Spinal cord (tissue), 10 donors: ENCODE data around the gene GPRIN3. TPM values are rescaled to one million over a fixed set of nuclear protein-coding genes. Genes with fewer than 3 reads are reported as not detected.
"Not testable (repeated sequence)": the region's sequence is repeated elsewhere in the genome, so short reads cannot be mapped to it uniquely, and the experiment has no call there.

Source experiments
- DNase-seq, 6 donors: peaks; one replicate each; pipeline versions ENCODE4 v3.0.0 to v3.0.0-alpha.2; 2013 to 2015; ENCODE audit warnings: low spot score in 6 of 6, low read depth in 4 of 6
- H3K27ac ChIP-seq: one replicate; pipeline ENCODE4 v1.5.1; 2013; ENCODE audit warnings: low read depth, low read length, control low read depth
- H3K27me3 ChIP-seq: one replicate; pipeline ENCODE4 v1.6.1; 2013; ENCODE audit warnings: low read length; ENCODE audit not compliant: control insufficient read depth, insufficient read depth
- H3K36me3 ChIP-seq: one replicate; pipeline ENCODE4 v1.6.1; 2013; ENCODE audit warnings: low read length; ENCODE audit not compliant: control insufficient read depth, insufficient read depth
- H3K4me1 ChIP-seq: one replicate; pipeline ENCODE4 v1.6.1; 2013; ENCODE audit warnings: low read length; ENCODE audit not compliant: control insufficient read depth, insufficient read depth
- H3K4me3 ChIP-seq: one replicate; pipeline ENCODE4 v1.5.1; 2013; ENCODE audit warnings: low read depth, low read length, control low read depth
- H3K9me3 ChIP-seq: one replicate; pipeline ENCODE4 v1.6.1; 2013; ENCODE audit warnings: low read length; ENCODE audit not compliant: control insufficient read depth, insufficient read depth
- WGBS: methylation state at CpG from one replicate; pipeline ENCODE4 v1.1.5; 2013; ENCODE audit warnings: missing lambda C conversion rate; ENCODE audit not compliant: insufficient coverage; 5-methylcytosine and 5-hydroxymethylcytosine counted together
- polyA plus RNA-seq, 2 donors: library from polyadenylated mRNA; unstranded; fragments of 120-200 nt; gene quantifications; one replicate each; pipeline ENCODE4 v1.2.1, GENCODE V29; 2013; ENCODE audit not compliant: insufficient read length in 2 of 2
- total RNA-seq, 2 donors: library from RNA; depleted of rRNA in 1 of 2; stranded (reverse); fragments of 120-200 nt in 1 of 2; fragments of >200 nt in 1 of 2; gene quantifications; one replicate each; pipeline versions ENCODE4 v1.2.3 to v1.2.4, GENCODE V29; 2013 to 2014
- donor health status: healthy.

GPRIN3 gene
- total and polyA plus RNA-seq, 4 donors = 6.3 to 29.5 (median 12.8) TPM

DNA sequence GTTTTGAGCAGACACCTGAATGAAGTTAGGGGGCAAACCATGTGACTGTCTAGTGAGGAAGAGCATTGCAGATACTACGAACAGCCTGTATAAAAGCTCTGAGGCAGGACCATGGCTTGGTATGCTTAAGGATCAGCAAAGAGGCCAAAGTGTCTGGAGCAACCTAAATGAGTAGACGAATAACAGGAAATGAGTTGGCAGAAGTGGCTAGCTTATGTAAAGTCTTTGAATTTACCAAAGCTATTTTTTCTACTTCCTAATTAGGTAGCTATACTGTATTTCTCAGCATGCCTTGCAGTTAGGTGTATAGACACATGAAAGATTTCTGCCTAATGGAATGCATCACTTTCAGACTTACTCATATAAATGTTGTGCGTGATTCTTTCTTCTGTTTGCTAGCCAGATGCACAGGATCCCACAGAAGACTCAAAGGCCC lies 9.3 kb upstream of the GPRIN3 start:
- Histone ChIP-seq H3K27ac (no peak overlapping the region), H3K4me1 (no peaks in the 10 kb centered on the region), H3K4me3 (no peak overlapping the region), H3K9me3 (no peaks in the 10 kb centered on the region), H3K36me3 (no peaks in the 10 kb centered on the region), H3K27me3 (no peaks in the 10 kb centered on the region)
- 75% methylated on average over 1 of the region's 3 CpGs for WGBS
- no peak for DNase-seq

DNA sequence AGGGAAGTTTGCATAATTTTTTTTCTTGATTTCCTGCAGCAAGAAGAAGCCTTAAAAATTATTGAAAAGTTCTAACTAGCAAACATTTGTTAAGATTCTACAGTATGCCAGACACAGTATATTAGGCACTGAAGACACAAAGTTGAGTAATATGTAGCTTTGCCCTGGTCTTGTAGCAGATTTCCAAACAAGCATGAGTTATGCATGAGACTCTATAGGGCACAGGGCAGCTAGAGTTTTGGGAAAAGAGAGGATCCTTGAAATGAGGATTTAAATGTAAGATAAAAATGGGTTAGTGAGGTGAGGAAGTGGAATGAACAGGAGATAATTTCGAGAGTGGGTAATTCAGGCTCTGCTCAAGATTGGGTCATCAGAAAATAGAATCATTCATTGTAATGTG lies 8.6 kb upstream of the GPRIN3 start:
- no peaks in the 10 kb centered on the region for H3K27me3 ChIP-seq
- H3K4me3 ChIP-seq = no peak overlapping the region
- no peak overlapping the region for H3K27ac ChIP-seq
- WGBS = no CpG with 5 or more reads among the region's 1 CpG
- no peaks in the 10 kb centered on the region for H3K36me3 ChIP-seq
- no peak for DNase-seq
- H3K4me1 ChIP-seq = no peaks in the 10 kb centered on the region
- no peaks in the 10 kb centered on the region for H3K9me3 ChIP-seq

DNA sequence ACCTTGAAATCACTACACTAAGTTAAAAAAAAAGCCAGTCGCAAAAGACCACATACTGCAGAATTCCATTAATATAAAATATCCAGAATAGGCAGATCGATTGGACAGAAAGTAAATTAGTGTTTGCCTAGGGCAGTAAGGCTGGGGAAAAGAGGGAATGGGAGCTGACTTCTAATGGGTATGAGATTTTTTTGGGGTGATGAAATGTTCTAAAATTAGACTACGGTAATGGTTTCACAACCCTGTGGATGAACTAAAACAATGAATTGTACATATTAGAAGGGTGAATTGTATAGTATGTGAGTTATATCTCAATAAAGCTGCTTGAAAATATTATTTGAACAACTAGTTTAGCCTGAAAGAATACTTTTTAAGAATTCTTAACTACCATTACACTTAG lies 6.7 kb upstream of the GPRIN3 start:
- no peaks in the 10 kb centered on the region for H3K9me3 ChIP-seq
- no peaks in the 10 kb centered on the region for H3K36me3 ChIP-seq
- no peak for DNase-seq
- H3K4me1 ChIP-seq = no peaks in the 10 kb centered on the region
- WGBS = no CpG with 5 or more reads among the region's 3 CpGs
- H3K27me3 ChIP-seq = no peaks in the 10 kb centered on the region
- no peak overlapping the region for H3K27ac ChIP-seq
- no peak overlapping the region for H3K4me3 ChIP-seq

DNA sequence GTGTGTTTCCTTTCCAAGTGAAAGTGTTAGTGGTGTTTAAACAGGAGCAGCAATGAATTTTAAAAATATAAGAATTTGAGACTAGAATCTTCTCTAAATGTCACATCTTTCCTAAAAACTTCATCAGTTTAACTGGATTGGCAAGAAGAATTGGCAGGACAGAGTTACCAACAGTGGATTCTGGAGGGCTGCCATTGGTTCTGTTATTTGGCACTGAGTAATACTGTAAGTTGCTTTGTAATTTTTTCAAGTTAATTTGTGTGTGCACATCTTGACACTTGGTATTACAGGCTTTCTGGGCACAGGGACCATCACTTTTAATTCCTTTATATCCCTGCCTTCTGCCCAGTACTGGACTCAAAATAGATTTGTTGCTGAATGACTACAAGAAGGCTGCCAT lies 4.5 kb upstream of the GPRIN3 start:
- H3K4me3 ChIP-seq = no peak overlapping the region
- H3K27me3 ChIP-seq = no peaks in the 10 kb centered on the region
- H3K27ac ChIP-seq = no peak overlapping the region
- no peaks in the 10 kb centered on the region for H3K36me3 ChIP-seq
- peak in 1 of 6 donors; percentile 87 for DNase-seq
- no peaks in the 10 kb centered on the region for H3K4me1 ChIP-seq
- no peaks in the 10 kb centered on the region for H3K9me3 ChIP-seq

DNA sequence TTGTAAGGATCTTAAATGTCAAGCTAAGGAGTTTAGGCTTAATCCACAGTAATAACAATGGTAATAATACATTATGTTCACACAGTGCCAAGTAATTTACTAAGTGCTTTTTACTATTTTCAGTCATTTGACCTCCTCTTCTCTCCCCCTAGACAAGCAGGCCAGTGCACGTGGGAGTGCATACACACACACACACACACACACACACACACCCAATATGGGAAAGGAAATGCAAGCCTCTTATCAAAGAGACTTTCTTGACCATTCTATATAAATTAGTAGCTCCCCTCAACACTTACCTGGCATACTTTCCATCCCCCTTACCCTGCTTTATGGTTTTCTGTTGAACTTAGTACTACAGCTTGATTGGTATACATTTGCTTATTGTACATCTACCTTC lies 3.8 kb upstream of the GPRIN3 start:
- no peak overlapping the region for H3K4me3 ChIP-seq
- no peak overlapping the region for H3K27ac ChIP-seq
- no peaks in the 10 kb centered on the region for H3K36me3 ChIP-seq
- DNase-seq = no peak
- H3K4me1 ChIP-seq = no peaks in the 10 kb centered on the region
- no peaks in the 10 kb centered on the region for H3K9me3 ChIP-seq
- 67% methylated on average over 1 of the region's 1 CpG for WGBS
- no peaks in the 10 kb centered on the region for H3K27me3 ChIP-seq

DNA sequence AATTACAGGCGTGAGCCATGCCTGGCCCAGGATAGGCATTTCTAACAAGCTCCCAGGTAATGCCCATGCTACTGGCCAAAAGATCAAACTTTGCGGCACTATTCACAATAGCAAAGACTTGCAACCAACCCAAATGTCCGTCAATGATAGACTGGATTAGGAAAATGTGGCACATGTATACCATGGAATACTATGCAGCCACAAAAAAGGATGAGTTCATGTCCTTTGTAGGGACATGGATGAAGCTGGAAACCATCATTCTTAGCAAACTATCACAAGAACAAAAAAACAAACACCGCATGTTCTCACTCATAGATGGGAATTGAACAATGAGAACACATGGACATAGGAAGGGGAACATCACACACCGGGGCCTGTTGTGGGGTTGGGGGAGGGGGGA lies 1.6 kb upstream of the GPRIN3 start:
- H3K4me3 ChIP-seq = not testable (repeated sequence)

DNA sequence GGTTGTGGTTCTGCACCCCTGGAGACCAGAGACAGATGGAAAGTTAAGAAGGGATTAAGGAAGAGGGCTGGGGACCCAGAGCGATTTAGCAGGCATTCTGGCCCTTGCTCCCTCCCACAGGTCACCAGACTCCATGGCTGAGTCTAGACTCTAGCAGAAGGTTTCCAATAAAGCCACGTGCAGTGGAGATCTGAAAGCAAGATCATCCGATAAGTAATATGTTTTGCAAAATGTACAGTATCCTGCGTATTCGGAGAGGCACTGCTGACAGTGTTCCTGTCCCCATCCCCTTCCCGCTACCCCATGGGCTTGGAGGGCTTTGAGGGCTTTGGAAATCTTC lies 531 bp upstream of the GPRIN3 start:
- Histone ChIP-seq H3K36me3 (no peaks in the 10 kb centered on the region), H3K27ac (no peak overlapping the region), H3K4me1 (no peaks in the 10 kb centered on the region), H3K4me3 (peak overlapping the region; percentile 52), H3K27me3 (no peaks in the 10 kb centered on the region), H3K9me3 (no peaks in the 10 kb centered on the region)
- DNase-seq = no peak
- 0% methylated on average over 1 of the region's 6 CpGs for WGBS

More for the DNA sequence above, 1.6 kb upstream of the GPRIN3 start:
- H3K27me3 ChIP-seq, H3K4me1 ChIP-seq, DNase-seq, H3K36me3 ChIP-seq, H3K9me3 ChIP-seq, H3K27ac ChIP-seq: not testable (repeated sequence)
- WGBS = 88% methylated on average over 1 of the region's 5 CpGs

DNA sequence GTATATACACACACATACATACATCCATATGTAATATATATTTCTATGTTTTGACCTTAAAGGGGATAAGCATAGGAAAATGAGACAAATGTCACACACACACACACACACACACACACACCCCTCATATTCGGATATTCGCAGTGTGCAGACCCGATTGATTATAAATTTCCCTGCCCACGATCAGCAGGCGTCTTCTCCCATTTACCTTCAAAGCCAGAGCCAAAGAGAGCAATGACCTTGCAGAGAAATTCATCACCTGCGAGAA lies 488 bp downstream of the GPRIN3 start:
- Histone ChIP-seq H3K27ac (peak overlapping the region; percentile 18), H3K36me3 (no peaks in the 10 kb centered on the region), H3K27me3 (no peaks in the 10 kb centered on the region), H3K9me3 (no peaks in the 10 kb centered on the region), H3K4me1 (no peaks in the 10 kb centered on the region), H3K4me3 (peak overlapping the region; percentile 52)
- no peak for DNase-seq
- WGBS = 6% methylated on average over 6 of the region's 6 CpGs

DNA sequence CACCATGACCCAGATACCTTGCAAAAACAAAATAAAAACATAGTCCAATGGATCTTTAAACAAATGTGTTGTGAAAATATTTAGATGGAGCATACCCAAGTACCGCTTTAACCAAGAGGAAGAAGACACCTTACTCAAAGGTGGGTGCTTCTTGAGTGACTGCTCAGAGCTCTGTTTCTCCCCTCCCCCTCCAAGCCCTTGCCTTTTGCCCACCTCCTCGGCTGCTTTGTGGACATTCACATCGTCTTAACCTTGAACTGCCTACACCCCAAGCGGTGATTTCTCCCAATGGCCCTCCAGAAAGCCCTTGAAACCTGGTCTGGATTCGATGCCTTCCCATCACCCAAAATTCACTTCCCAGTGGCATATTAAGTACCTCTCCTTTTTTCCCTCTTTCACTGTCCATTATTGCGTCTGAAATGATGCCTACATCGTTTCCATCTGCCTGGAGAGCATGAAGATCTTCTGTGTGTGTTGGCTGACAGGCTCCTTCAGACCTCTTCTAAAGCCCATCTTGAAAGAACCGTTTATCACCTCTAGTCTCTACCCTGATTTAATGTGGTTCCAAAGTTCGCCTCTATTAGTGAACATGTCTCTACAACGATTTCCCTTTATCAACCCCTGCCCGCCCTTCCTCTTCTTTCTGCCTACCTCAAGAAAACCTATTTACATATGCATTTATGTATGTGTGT lies 968 bp downstream of the GPRIN3 start:
- H3K36me3 ChIP-seq = no peaks in the 10 kb centered on the region
- peak in 2 of 6 donors; percentile 31 to 67 for DNase-seq
- H3K27me3 ChIP-seq = no peaks in the 10 kb centered on the region
- H3K9me3 ChIP-seq = no peaks in the 10 kb centered on the region
- H3K27ac ChIP-seq = no peak overlapping the region
- no peaks in the 10 kb centered on the region for H3K4me1 ChIP-seq
- 37% methylated on average over 8 of the region's 11 CpGs for WGBS
- H3K4me3 ChIP-seq = peak overlapping the region; percentile 52

DNA sequence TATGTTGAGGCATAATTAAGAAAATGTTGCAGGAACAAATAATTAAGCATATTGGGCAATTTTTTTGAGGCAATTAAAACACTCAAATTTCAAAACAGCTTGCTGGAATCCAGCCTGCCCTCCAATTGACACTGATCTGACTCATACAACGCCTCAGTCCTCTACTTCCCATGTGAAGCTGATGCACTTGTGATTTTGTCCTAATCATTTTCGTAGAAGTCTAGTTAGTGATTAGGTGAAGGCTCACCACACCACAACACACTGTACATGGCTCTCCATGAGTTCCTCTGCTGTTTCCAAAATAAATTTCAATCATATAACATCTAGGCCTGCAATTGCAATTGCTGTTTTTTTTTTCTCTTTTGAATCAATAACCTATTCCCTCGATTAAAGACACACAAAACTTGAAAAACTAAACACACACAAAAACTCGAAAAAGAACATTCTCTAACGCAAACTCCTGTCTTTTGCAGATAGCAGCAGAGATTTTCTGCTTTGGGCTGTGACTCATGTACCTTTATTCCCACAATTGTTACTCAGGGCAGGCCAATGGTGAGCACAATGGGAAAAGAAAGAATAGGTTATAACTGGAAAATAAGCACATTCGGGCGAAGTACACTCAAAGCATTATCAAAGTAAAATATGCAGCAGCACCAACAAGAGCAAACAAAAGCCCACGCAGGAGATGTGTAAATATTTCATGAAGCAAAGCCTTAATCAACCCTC lies 1.7 kb downstream of the GPRIN3 start:
- peak in 2 of 6 donors; percentile 11 to 43 for DNase-seq
- 51% methylated on average over 4 of the region's 8 CpGs for WGBS
- Histone ChIP-seq H3K27me3 (no peaks in the 10 kb centered on the region), H3K4me1 (no peaks in the 10 kb centered on the region), H3K9me3 (no peaks in the 10 kb centered on the region), H3K36me3 (no peaks in the 10 kb centered on the region), H3K27ac (no peak overlapping the region), H3K4me3 (peak overlapping the region; percentile 52)
